A204.1 (cell line): Measurements from ENCODE around the gene KRTAP5-3.

Source experiments
- FAIRE-seq: peaks from 2 replicates; lab custom pipeline; 2012; peaks lifted over from hg19 to GRCh38; lab: Jason Lieb, UNC

Gene KRTAP5-3

DNA sequence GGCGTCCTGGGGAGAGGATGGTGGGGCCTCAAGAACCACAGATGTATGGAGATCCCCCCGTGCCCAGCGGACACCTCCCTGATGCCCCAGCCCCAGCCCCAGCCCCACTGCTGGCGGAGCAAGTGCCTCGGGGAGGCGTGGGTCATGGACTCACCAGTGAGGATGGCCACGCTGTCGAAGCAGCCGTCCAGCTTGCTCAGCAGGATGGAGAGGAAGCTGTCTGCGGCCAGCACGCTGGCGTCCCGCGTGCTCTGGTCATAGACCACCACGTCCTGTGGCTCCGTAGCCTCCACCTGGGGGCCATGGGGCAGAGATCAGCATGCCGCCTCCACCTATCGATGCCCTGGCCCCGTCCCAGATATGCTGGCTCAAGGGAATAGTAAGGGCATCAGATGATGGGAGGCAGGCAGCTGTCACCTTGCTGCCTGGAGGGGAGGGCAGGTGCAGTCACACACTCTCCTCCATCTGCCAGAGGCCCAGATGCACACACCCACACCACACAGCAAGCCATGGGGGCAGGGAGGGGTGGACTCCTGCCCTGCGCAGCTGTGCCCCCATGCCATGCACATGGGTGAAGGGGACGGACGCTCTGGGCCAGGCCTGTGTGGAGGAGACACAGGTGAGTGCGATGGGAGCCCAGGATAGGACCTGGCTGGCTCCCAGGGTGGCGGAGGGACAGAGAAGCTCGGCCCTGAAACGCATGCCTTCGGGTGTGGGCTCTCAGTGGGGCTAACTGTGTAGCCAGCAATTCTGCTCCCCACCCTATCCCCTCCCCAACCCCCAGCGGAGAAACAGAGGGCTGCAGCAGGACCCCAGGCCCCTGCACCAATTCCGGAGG, 44.3 kb downstream of the KRTAP5-3 start:
- FAIRE-seq, result no peak

DNA sequence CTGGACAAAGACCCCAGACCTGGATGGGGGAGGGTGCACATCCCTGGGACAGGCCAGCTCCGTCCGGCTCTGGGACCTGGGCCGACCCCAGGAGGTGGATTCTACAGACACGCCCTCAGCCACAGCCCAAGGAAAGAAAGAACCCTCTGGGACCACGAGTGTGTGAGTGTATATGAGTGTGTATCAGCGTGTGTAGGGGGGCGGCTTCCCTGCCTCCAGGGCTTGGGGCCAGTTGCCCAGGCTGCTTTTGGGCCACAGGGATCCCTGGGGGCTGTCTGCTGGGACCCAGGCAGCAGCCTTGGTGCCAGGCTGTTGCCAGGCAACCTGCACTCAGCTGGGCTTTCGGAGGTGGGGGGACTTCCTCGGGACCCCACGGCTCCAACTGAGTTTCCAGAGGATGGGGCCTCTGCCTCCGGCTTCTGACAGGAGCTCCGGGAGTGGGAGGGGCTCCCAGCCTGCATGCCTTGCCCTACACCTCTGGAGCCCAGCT, 45.1 kb downstream of the KRTAP5-3 start:
- no peak for FAIRE-seq

DNA sequence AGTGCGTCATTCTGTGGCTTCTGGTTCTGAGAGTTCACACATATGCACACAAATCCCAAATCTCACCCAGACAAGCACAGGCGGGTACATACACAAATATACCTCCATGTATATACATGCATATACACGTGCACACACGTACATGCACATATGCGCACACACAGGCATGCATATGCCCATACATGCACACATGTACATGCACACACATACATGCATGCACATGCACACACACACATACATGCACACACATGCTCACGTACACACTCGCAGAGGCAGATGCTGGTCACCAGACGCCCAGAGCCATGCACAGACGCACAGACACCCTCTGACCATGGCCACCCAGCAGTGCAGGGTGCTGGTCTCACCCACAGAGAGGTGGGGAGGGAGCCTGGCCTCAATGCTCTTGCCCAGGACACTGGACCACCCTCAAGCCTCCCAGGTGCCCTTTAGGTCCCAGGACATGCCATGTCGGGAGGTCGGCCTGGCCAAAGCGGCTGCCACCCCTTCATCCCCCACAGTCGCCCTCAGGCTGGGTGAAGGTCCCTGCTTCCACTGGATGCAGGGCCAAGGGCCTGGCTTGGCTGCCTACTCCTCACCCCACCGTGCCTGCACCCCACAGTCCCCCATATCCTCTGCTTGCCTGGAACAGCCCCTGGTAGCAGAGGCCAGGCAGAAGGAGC, 45.7 kb downstream of the KRTAP5-3 start:
- FAIRE-seq, result no peak

DNA sequence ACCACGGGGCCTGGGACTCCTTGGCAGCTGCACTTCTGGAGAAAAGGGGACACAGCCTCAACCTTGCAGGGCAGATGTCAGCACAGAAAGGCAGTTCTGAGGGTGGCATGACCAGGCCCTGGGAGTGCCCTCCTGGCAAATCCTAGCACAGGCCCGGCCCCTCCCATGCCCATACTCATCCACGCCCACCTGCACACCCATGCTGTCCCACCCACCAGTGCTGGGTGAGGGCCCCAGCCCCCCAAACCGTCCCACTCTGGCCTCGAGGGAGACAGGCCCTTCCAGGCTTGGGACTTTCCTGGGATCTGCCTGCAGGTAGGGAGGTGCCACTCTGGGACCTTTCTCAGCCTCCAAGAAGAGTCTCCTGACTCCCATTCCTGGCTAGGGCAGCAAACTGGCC, 46.3 kb downstream of the KRTAP5-3 start:
- no peak for FAIRE-seq

DNA sequence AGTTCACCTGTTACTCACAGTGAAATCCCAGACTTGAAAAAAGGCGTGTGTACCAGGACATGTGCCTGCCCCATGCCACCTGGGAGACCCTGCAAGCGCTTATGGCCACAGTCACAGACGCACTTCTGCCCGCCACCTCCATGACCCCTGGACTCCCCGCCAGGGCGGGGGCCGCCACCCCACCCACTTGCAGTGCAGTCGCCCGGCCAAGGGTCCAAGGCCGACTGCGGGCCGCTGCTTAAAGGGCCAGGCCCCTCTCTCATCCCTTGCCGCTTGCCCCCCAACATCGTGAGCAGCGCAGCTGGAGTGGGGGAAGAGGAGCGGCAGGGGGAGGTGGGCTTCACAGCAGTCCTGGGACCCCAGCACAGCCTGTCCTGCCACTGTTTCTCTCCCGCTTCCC, 47.0 kb downstream of the KRTAP5-3 start:
- FAIRE-seq, result no peak

DNA sequence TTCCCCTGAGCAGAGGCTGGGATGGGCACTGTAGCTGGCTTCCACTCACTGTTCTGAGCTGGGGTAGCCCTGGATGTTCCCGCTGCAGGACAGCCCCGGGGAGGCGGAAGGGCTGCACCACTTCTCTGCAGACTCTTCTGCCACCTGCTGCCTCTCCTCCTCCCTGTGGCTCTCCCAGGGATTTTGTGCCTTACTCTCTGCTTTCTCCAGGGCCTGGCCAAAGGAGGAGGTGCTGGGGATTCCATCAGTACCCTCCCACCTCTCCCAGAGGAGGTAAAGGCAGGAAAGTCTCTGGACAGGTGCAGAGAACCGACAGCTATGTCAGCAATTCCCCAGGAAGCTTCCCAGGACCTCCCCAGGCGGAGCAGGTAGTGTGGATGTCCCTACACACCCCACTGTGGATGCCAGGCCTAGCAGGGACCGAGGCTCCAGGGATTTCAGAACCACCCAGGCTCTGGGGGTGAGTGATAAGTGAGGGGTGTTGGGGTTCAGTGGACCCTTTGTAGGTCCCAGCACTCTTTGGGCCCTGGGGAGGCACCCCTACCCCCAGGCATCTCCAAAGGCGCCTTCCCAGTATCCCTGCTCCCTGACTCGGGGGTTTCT, 47.5 kb downstream of the KRTAP5-3 start:
- FAIRE-seq, result no peak

DNA sequence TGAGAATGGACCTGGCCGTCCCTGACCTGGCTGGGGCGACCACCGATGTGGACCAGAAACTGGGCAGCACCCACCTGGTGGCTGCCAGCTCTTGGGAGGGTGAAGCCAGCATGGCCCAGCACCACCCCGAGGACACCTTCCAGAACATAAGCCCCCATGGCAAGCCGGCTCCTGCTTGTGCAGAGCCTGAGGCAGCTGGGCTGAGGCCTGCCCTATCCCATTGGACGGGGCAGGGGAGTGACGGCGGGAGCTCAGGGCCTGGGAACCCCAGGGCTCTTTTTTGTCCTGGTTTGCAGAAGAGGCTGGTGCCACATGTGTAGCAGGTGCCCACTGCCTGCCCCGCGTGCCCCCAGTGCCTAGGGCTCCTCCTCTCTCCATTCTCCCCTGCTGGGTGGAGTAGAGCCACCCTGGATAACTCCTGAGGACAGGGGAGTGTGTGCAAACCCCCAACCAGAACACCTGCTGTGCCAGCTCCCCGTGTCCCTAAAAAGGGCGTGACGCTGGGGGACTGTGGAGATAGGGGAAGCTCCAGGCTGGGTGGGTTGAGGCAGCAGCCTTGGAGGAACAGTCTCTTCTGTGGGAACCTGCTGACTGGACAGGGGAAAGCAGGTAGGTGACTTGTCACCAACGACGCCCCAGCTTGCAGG, 48.1 kb downstream of the KRTAP5-3 start:
- FAIRE-seq, result no peak

DNA sequence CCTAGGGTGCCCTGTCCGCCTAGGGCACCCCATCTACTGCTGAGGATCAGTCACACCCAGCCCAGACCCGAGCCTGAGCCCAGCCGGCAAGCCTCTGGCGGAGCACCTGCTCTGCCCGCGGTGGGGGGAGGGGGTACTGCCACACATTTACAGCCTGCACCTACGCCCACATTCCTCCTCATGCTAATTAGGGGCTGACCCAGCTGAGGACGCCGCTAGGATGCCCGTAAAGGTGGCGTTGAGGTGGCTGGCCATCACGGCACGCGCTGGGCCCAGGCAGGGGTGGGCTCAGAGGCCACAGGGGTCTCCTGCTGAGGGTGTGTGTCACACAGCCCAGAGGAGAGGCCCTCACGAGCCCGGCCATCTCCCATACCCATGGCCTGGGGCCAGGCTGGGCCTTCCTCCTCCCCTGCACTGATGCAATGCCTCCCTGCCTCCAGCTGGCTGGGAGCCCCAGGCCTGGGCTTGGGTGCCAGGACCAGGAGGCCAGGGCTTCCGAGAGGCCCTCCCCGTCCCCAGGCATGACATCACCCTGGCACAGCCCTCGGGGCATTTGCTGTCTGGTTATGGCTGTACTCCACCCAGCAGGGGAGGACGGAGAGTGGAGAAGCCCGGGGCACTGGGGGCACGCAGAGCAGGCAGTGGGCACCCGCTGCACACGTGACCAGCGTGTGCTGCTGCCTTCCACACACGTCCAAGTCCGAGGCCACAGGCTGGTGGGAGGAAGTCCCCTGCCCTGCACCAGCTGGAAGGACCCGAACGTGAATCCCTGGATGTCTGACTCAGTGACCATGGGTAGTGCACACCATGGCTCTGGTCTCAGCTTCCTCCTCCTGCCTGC, 48.9 kb downstream of the KRTAP5-3 start:
- FAIRE-seq, result no peak

DNA sequence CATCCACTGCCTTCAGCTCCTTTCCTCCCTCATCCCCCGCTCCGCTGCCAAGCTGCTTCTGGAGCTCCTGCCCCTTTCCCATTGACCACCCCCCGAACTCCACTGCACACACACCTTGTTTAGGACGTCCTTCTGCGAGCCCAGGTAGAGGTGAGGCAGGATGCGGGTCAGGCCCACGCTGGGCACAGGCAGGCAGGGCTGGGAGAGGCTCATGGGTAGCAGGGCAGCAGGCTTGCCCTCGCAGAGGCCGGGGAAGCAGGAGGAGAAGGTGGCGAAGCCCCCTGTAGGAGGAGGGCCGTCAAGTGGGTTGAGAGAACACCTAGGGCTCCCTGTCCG, 49.5 kb downstream of the KRTAP5-3 start:
- no peak for FAIRE-seq

DNA sequence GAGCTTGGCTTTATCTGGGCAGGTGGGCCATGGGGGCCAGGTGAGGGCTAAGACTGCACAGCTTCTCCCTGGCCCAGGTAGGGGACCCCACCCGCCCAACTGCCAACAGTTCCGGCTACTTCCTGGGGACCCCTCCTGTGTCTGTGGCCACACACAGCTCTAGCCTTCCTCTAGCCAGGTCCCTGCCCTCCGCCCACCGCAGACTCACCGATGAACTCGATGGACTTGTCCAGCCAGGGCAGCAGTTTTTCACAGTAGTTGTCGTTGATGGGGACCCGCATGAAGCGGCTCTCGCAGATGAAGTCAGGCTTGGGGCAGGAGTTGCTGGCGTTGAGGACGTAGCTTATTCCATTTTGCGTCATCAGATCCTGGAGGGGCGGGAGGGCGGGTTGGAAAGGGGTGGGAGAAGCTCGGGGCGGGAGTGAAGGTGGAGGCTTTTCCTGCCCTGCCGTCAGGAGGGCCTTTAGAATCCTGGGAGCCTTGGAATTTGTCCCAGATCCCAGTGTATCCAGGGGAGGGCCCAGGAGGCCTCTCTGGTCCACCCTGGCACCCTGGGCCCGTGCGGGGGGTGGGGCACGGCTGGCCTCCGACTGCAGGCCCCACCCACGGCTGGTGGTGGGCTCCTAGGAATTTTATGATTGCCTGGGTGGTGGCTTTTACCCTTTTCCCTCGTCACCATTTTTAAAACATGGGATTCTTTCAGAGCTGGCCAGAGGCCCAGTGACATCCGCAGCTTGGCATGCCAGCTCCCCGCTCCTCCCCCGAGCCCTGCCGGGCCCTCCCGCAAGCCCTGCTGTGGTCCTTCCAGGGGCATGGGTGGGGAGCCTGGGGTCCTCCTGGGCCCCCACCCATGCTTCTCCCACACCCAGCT, 50.1 kb downstream of the KRTAP5-3 start:
- FAIRE-seq, result no peak
